OCI-LY1 (cell line): ENCODE data around the gene TSHZ3.

Experiments used
- EZH2 ChIP-seq: fragments of 200-600 bp; sonication (generic), shearing (Covaris generic); IDR thresholded peaks from 2 replicates; pipeline ENCODE4 v1.8.0; 2017; ENCODE audit warnings: borderline replicate concordance, mixed run types, mild to moderate bottlenecking, antibody characterized with exemption, low read length, moderate library complexity, mixed read lengths
- TF ChIP-seq, protein P1 (sequence below): fragments of 200-600 bp; sonication (generic), shearing (Covaris generic); IDR thresholded peaks from 2 replicates; pipeline ENCODE4 v1.5.1; 2017; ENCODE audit warnings: mild to moderate bottlenecking, antibody characterized with exemption, low read length, moderate library complexity, mixed read lengths

DNA sequence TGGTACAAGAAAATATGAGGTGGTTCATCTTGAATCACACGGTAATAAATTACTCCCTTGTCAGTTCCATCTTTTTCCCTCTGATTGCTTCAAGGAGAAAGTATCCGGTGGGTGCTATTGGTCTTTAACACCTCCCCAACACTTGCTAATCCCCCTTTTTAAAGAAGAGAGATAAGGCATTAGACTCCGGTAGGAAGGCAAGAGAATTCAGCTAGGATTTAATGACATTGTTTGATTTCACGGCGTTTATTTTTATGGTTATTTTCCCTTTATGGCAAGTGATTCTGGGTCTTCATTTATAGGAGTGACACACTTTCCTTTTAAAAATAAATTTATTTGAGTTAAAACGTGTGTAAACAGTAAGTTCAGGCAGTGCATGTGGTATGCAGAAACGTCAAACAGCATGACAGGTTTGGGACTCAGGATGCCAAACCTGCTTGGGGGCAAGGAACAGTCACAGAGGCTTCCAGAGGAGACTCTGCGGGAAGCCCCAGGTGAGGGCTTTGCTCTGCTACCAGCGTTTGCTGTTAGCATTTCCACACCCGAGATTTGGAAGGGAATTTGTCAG lies 36.5 kb downstream of the TSHZ3 start:
- TF ChIP-seq, protein P1, sequence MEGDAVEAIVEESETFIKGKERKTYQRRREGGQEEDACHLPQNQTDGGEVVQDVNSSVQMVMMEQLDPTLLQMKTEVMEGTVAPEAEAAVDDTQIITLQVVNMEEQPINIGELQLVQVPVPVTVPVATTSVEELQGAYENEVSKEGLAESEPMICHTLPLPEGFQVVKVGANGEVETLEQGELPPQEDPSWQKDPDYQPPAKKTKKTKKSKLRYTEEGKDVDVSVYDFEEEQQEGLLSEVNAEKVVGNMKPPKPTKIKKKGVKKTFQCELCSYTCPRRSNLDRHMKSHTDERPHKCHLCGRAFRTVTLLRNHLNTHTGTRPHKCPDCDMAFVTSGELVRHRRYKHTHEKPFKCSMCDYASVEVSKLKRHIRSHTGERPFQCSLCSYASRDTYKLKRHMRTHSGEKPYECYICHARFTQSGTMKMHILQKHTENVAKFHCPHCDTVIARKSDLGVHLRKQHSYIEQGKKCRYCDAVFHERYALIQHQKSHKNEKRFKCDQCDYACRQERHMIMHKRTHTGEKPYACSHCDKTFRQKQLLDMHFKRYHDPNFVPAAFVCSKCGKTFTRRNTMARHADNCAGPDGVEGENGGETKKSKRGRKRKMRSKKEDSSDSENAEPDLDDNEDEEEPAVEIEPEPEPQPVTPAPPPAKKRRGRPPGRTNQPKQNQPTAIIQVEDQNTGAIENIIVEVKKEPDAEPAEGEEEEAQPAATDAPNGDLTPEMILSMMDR = no peak
- no peak for TF ChIP-seq EZH2
